ENCODE data around the gene TNFRSF6B.

Gene TNFRSF6B

GRCh38 chr20:63686094-63686491 lies 10.4 kb upstream of the TNFRSF6B start:
- no peak overlapping the region for H3K4me3 ChIP-seq (ENCODE audit: insufficient read depth, low read depth, low read length, poor library complexity, severe bottlenecking)
- no peaks in the 10 kb centered on the region for H3K36me3 ChIP-seq (ENCODE audit: control insufficient read depth, insufficient read depth, low read length)
- H3K9me3 ChIP-seq (ENCODE audit: control insufficient read depth, low read length) = no peaks in the 10 kb centered on the region
- DNase-seq = no peak
- no peak overlapping the region for H3K27ac ChIP-seq (ENCODE audit: insufficient read depth, low read length, poor library complexity, severe bottlenecking)
- H3K4me1 ChIP-seq (ENCODE audit: control insufficient read depth, insufficient read depth, low read length, poor library complexity, severe bottlenecking) = peaks cover 15% of the 10 kb centered on the region
- H3K27me3 ChIP-seq (replicated peaks; ENCODE audit: control insufficient read depth, insufficient read depth, low read length, poor library complexity, severe bottlenecking) = no peaks in the 10 kb centered on the region

DNA sequence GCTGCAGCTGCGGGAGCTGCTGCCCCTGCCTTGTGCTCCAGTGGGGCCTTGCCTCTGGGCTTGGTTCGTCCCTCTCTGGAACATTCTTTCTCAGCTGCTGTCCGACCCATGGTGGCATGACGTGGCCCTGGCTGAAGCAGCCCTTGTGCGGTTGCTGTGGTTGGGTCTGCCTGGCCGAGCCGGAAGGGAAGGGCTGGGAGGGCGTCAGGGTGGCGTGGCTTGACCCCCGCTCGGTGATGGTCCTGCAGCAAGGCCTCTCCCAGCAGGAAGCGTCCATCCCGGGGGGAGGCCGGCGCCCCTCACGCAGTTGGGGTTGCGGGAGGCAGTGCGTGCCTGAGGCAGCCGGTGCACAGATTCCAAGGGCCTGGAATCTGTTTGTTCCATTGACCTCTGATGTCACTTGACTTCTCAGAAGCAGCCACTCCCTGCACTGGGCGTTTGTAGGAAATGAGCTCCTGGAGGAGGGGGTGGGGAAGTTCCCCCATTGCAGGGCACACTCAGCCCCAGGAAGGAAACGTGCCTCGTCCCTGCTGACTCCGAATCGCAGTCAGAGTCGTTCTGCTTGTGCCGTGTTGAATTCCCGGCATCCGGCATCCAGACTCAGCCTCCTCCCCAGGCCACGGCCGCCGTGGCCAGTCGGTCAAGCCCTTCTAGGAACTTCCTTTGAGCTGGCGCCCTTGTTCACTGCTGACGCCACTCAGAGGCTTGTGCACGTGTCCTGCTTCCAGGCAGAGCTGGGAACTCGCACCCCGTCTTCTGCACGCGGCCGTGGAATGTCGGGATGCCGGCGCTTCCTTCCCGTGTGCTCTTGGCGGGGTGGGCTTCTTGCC lies 9.7 kb upstream of the TNFRSF6B start:
- Histone ChIP-seq H3K27ac (ENCODE audit: insufficient read depth, low read length, poor library complexity, severe bottlenecking) (no peak overlapping the region), H3K27me3 (replicated peaks; ENCODE audit: control insufficient read depth, insufficient read depth, low read length, poor library complexity, severe bottlenecking) (no peaks in the 10 kb centered on the region), H3K36me3 (ENCODE audit: control insufficient read depth, insufficient read depth, low read length) (no peaks in the 10 kb centered on the region), H3K4me3 (ENCODE audit: insufficient read depth, low read depth, low read length, poor library complexity, severe bottlenecking) (no peak overlapping the region), H3K9me3 (ENCODE audit: control insufficient read depth, low read length) (no peaks in the 10 kb centered on the region), H3K4me1 (ENCODE audit: control insufficient read depth, insufficient read depth, low read length, poor library complexity, severe bottlenecking) (peaks cover 15% of the 10 kb centered on the region)
- no peak for DNase-seq

DNA sequence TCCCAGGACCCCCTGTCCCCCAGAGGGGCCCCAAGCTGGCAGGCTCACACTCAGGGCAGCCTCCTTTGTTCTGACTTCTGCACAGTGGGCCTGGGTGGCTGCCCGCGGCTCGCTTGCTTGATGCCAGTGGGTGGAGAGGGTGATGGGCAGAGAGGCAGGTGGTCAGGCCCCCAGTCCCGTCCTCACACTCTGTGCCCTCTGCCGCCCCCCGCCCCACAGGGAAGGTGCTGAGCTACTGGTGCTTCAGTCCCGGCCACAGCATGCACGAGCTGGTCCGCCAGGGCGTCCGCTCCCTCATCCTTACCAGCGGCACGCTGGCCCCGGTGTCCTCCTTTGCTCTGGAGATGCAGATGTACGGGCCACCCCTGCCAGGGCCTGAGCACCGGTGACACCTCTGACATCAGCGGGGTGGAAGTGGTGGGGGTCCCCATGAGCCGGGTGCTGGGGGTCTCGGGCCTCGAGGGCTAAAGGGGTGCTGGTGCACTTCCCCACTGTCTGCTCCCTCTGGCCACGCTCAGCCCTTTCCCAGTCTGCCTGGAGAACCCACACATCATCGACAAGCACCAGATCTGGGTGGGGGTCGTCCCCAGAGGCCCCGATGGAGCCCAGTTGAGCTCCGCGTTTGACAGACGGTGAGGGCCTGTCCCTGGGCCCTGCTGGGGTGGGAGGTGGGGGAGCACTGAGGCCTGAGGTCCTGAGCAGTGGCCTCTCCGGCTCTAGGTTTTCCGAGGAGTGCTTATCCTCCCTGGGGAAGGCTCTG lies 8.9 kb upstream of the TNFRSF6B start:
- H3K27ac ChIP-seq (ENCODE audit: insufficient read depth, low read length, poor library complexity, severe bottlenecking) = no peak overlapping the region
- no peaks in the 10 kb centered on the region for H3K27me3 ChIP-seq (replicated peaks; ENCODE audit: control insufficient read depth, insufficient read depth, low read length, poor library complexity, severe bottlenecking)
- H3K4me1 ChIP-seq (ENCODE audit: control insufficient read depth, insufficient read depth, low read length, poor library complexity, severe bottlenecking) = peaks cover 15% of the 10 kb centered on the region
- H3K4me3 ChIP-seq (ENCODE audit: insufficient read depth, low read depth, low read length, poor library complexity, severe bottlenecking) = no peak overlapping the region
- H3K9me3 ChIP-seq (ENCODE audit: control insufficient read depth, low read length) = no peaks in the 10 kb centered on the region
- no peak for DNase-seq
- no peaks in the 10 kb centered on the region for H3K36me3 ChIP-seq (ENCODE audit: control insufficient read depth, insufficient read depth, low read length)

- DNase-seq = no peak
- H3K36me3 ChIP-seq (ENCODE audit: control insufficient read depth, insufficient read depth, low read length) = no peaks in the 10 kb centered on the region
- H3K27me3 ChIP-seq (replicated peaks; ENCODE audit: control insufficient read depth, insufficient read depth, low read length, poor library complexity, severe bottlenecking) = no peaks in the 10 kb centered on the region
- H3K4me1 ChIP-seq (ENCODE audit: control insufficient read depth, insufficient read depth, low read length, poor library complexity, severe bottlenecking) = peaks cover 15% of the 10 kb centered on the region
- no peak overlapping the region for H3K27ac ChIP-seq (ENCODE audit: insufficient read depth, low read length, poor library complexity, severe bottlenecking)
- no peak overlapping the region for H3K4me3 ChIP-seq (ENCODE audit: insufficient read depth, low read depth, low read length, poor library complexity, severe bottlenecking)
- H3K9me3 ChIP-seq (ENCODE audit: control insufficient read depth, low read length) = no peaks in the 10 kb centered on the region
Observed at GRCh38 chr20:63688228-63689045, 8.0 kb upstream of the TNFRSF6B start.

GRCh38 chr20:63689046-63690002 lies 7.1 kb upstream of the TNFRSF6B start:
- DNase-seq = no peak
- Histone ChIP-seq H3K27me3 (replicated peaks; ENCODE audit: control insufficient read depth, insufficient read depth, low read length, poor library complexity, severe bottlenecking) (no peaks in the 10 kb centered on the region), H3K9me3 (ENCODE audit: control insufficient read depth, low read length) (no peaks in the 10 kb centered on the region), H3K36me3 (ENCODE audit: control insufficient read depth, insufficient read depth, low read length) (no peaks in the 10 kb centered on the region), H3K4me1 (ENCODE audit: control insufficient read depth, insufficient read depth, low read length, poor library complexity, severe bottlenecking) (peaks cover 15% of the 10 kb centered on the region), H3K4me3 (ENCODE audit: insufficient read depth, low read depth, low read length, poor library complexity, severe bottlenecking) (no peak overlapping the region), H3K27ac (ENCODE audit: insufficient read depth, low read length, poor library complexity, severe bottlenecking) (no peak overlapping the region)

- H3K4me1 ChIP-seq (ENCODE audit: control insufficient read depth, insufficient read depth, low read length, poor library complexity, severe bottlenecking) = peaks cover 15% of the 10 kb centered on the region
- no peaks in the 10 kb centered on the region for H3K9me3 ChIP-seq (ENCODE audit: control insufficient read depth, low read length)
- no peak overlapping the region for H3K27ac ChIP-seq (ENCODE audit: insufficient read depth, low read length, poor library complexity, severe bottlenecking)
- no peak overlapping the region for H3K4me3 ChIP-seq (ENCODE audit: insufficient read depth, low read depth, low read length, poor library complexity, severe bottlenecking)
- no peak for DNase-seq
- no peaks in the 10 kb centered on the region for H3K27me3 ChIP-seq (replicated peaks; ENCODE audit: control insufficient read depth, insufficient read depth, low read length, poor library complexity, severe bottlenecking)
- H3K36me3 ChIP-seq (ENCODE audit: control insufficient read depth, insufficient read depth, low read length) = peaks cover 6% of the 10 kb centered on the region
Observed at GRCh38 chr20:63690003-63690897, 6.2 kb upstream of the TNFRSF6B start.

GRCh38 chr20:63690898-63691710 lies 5.3 kb upstream of the TNFRSF6B start:
- H3K4me1 ChIP-seq (ENCODE audit: control insufficient read depth, insufficient read depth, low read length, poor library complexity, severe bottlenecking) = peaks cover 17% of the 10 kb centered on the region
- no peaks in the 10 kb centered on the region for H3K27me3 ChIP-seq (replicated peaks; ENCODE audit: control insufficient read depth, insufficient read depth, low read length, poor library complexity, severe bottlenecking)
- peaks cover 8% of the 10 kb centered on the region for H3K36me3 ChIP-seq (ENCODE audit: control insufficient read depth, insufficient read depth, low read length)
- no peak overlapping the region for H3K27ac ChIP-seq (ENCODE audit: insufficient read depth, low read length, poor library complexity, severe bottlenecking)
- no peaks in the 10 kb centered on the region for H3K9me3 ChIP-seq (ENCODE audit: control insufficient read depth, low read length)
- H3K4me3 ChIP-seq (ENCODE audit: insufficient read depth, low read depth, low read length, poor library complexity, severe bottlenecking) = no peak overlapping the region
- DNase-seq = no peak

DNA sequence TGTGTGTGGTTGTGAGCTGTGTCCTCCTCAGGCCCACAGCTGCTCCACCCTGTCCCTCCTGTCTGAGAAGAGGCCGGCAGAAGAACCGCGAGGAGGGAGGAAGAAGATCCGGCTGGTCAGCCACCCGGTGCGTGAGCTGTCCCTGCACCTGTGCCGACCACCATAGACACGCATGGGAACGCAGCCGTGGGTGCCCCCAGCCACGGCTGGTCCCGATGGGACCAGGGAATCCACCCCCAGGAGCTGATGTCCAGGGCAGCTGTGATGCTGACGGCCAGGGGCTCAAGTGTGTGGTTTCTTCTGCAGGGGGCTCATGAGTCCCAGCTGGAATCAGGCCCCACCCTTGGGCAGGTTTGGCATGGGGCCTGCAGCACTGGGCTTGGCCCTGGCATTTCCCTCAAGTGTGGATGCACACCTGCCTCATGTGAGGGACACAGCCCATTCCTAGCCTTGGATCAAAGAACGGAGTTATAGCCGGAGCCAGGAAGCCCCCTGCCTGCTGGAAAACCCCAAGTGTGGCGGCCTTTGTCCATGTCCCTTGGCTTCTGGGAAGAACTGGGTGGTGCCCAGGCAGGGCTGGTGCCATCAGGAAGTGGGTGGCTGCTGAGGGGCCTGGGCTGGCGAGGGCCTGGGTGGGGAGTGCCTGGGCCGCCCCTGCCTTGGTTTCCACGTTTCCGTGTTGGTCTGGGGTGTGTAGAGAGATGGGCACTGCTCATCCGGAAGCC lies 4.6 kb upstream of the TNFRSF6B start:
- peaks cover 8% of the 10 kb centered on the region for H3K36me3 ChIP-seq (ENCODE audit: control insufficient read depth, insufficient read depth, low read length)
- H3K4me1 ChIP-seq (ENCODE audit: control insufficient read depth, insufficient read depth, low read length, poor library complexity, severe bottlenecking) = peaks cover 20% of the 10 kb centered on the region
- DNase-seq = no peak
- no peak overlapping the region for H3K4me3 ChIP-seq (ENCODE audit: insufficient read depth, low read depth, low read length, poor library complexity, severe bottlenecking)
- H3K27me3 ChIP-seq (replicated peaks; ENCODE audit: control insufficient read depth, insufficient read depth, low read length, poor library complexity, severe bottlenecking) = no peaks in the 10 kb centered on the region
- H3K9me3 ChIP-seq (ENCODE audit: control insufficient read depth, low read length) = no peaks in the 10 kb centered on the region
- H3K27ac ChIP-seq (ENCODE audit: insufficient read depth, low read length, poor library complexity, severe bottlenecking) = no peak overlapping the region

All from effector memory CD4-positive, alpha-beta T cell (primary cell).